DOHH2 (cell line): ENCODE data around the gene UBASH3A.

Source experiments
- CTCF ChIP-seq: fragments of 200-600 bp; sonication (generic); IDR thresholded peaks from one replicate; pipeline ENCODE4 v1.5.1; 2014; ENCODE audit warnings: antibody characterized with exemption, mild to moderate bottlenecking, low read depth, low read length; ENCODE audit not compliant: poor library complexity, severe bottlenecking
- EZH2phosphoT487 ChIP-seq: fragments of 200-600 bp; sonication (generic); IDR thresholded peaks from 2 replicates; pipeline ENCODE4 v1.6.1; 2017; ENCODE audit warnings: borderline replicate concordance, mild to moderate bottlenecking, antibody characterized with exemption, low read length, moderate library complexity, mixed read lengths

DNA sequence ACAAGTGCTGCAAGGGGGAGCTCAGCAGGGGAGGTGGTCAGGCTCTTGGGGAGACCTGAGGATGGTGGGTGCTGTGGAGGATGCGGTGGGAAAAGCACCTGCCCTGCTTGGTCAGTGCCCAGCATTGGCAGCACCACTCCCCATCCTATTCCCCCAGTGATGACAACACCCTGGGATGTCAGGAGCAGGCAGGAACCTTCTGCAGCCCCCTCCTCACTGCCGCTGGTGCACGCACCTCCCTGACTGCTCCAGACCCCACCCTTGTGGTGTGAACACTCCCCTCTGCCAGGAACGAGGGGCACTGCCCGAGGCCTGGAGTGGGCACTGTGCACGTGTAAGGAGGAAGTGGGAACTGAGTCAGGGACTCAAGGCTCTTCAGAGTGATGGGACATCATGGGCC is 20.4 kb upstream of the UBASH3A start:
- TF ChIP-seq CTCF (no peak), EZH2phosphoT487 (no peak)
